Measurements from ENCODE around the gene PFDN6. TPM values are rescaled to one million over a fixed set of nuclear protein-coding genes. Genes with fewer than 3 reads are reported as not detected.
"Not testable (repeated sequence)": the region's sequence is repeated elsewhere in the genome, so short reads cannot be mapped to it uniquely, and the experiment has no call there.

The PFDN6 gene
- polyA plus RNA-seq, 4 donors: 83.9 to 183 (median 147) TPM

- no peaks in the 10 kb centered on the region for H3K9me3 ChIP-seq (ENCODE audit: control insufficient read depth in 2 of 2, insufficient read depth in 1 of 2, low read depth in 1 of 2, low read length in 1 of 2)
- DNase-seq (no peak), FAIRE-seq (no peak)
- peak overlapping the region; percentile 34 to 95 (median 94) for H3K27ac ChIP-seq (ENCODE audit: low read depth in 1 of 3, low read length in 2 of 3)
- peak overlapping the region; percentile 10 to 57 (median 50) for H3K4me3 ChIP-seq (ENCODE audit: low read depth in 1 of 3, low read length in 3 of 3)
- peaks cover 3 to 20% (median 3%) of the 10 kb centered on the region in 3 donors for H3K4me1 ChIP-seq (ENCODE audit: control insufficient read depth in 3 of 3, insufficient read depth in 2 of 3, low read depth in 1 of 3, low read length in 2 of 3)
- WGBS, 3 donors: 17 to 22% (median 21%) methylated on average over 15 of the region's 15 CpGs
- peaks cover 0 to 15% (median 0%) of the 10 kb centered on the region in 3 donors for H3K27me3 ChIP-seq (ENCODE audit: control insufficient read depth in 3 of 3, insufficient read depth in 3 of 3, low read length in 3 of 3)
- H3K36me3 ChIP-seq (ENCODE audit: control insufficient read depth in 3 of 3, insufficient read depth in 2 of 3, low read depth in 1 of 3, low read length in 3 of 3): peaks cover 0 to 14% (median 0%) of the 10 kb centered on the region in 3 donors
These were observed 39.4 kb upstream of the PFDN6 start for GRCh38 chr6:33249732-33250630.

- H3K4me3 ChIP-seq (ENCODE audit: low read depth in 1 of 3, low read length in 3 of 3): no peak overlapping the region
- 91 to 97% (median 96%) methylated on average over 13 of the region's 13 CpGs for WGBS, 3 donors
- no peaks in the 10 kb centered on the region for H3K9me3 ChIP-seq (ENCODE audit: control insufficient read depth in 2 of 2, insufficient read depth in 1 of 2, low read depth in 1 of 2, low read length in 1 of 2)
- H3K4me1 ChIP-seq (ENCODE audit: control insufficient read depth in 3 of 3, insufficient read depth in 2 of 3, low read depth in 1 of 3, low read length in 2 of 3): peaks cover 3 to 20% (median 3%) of the 10 kb centered on the region in 3 donors
- DNase-seq: no peak
- H3K27ac ChIP-seq (ENCODE audit: low read depth in 1 of 3, low read length in 2 of 3): peak overlapping the region in 1 of 3 donors; percentile 2
- peaks cover 0 to 21% (median 0%) of the 10 kb centered on the region in 3 donors for H3K36me3 ChIP-seq (ENCODE audit: control insufficient read depth in 3 of 3, insufficient read depth in 2 of 3, low read depth in 1 of 3, low read length in 3 of 3)
- peaks cover 0 to 15% (median 0%) of the 10 kb centered on the region in 3 donors for H3K27me3 ChIP-seq (ENCODE audit: control insufficient read depth in 3 of 3, insufficient read depth in 3 of 3, low read length in 3 of 3)
- FAIRE-seq: no peak
These were observed 38.7 kb upstream of the PFDN6 start for GRCh38 chr6:33250731-33251130.

DNA sequence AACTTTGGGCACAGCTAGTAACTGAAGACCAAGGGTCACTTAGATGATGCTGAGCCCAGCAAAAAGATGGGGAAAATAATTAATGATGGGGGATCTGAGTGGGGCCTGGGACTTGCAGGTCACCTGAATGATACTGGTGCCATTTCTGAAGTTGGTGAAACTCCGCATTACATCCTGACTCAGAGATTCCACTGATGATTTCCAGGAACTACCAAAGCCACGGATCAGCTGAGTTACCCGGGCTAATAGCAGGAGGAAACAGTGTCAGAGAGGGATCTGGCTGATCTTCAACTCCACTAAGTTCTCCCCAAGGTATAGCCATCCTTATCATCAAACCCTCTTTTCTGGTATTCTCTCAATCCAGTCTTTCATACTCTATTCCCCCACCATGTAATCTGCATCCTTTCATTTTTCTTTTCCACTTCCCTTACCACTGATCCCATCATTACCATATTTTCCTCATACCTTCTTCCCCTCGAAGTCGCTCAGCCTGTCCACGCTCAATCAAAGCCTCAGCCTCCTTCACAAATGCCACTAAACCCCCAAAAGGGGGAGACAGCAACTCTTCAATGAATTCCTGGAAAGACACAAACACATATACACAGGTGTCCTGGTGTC is 37.9 kb upstream of the PFDN6 start:
- no peak for FAIRE-seq
- Histone ChIP-seq H3K4me1 (ENCODE audit: control insufficient read depth in 3 of 3, insufficient read depth in 2 of 3, low read depth in 1 of 3, low read length in 2 of 3) (peaks cover 3 to 20% (median 3%) of the 10 kb centered on the region in 3 donors), H3K4me3 (ENCODE audit: low read depth in 1 of 3, low read length in 3 of 3) (no peak overlapping the region), H3K27me3 (ENCODE audit: control insufficient read depth in 3 of 3, insufficient read depth in 3 of 3, low read length in 3 of 3) (peaks cover 0 to 13% (median 0%) of the 10 kb centered on the region in 3 donors), H3K9me3 (ENCODE audit: control insufficient read depth in 2 of 2, insufficient read depth in 1 of 2, low read depth in 1 of 2, low read length in 1 of 2) (no peaks in the 10 kb centered on the region), H3K36me3 (ENCODE audit: control insufficient read depth in 3 of 3, insufficient read depth in 2 of 3, low read depth in 1 of 3, low read length in 3 of 3) (peaks cover 0 to 21% (median 0%) of the 10 kb centered on the region in 3 donors), H3K27ac (ENCODE audit: low read depth in 1 of 3, low read length in 2 of 3) (no peak overlapping the region)
- DNase-seq: no peak
- WGBS, 3 donors: 83 to 91% (median 84%) methylated on average over 6 of the region's 6 CpGs

DNA sequence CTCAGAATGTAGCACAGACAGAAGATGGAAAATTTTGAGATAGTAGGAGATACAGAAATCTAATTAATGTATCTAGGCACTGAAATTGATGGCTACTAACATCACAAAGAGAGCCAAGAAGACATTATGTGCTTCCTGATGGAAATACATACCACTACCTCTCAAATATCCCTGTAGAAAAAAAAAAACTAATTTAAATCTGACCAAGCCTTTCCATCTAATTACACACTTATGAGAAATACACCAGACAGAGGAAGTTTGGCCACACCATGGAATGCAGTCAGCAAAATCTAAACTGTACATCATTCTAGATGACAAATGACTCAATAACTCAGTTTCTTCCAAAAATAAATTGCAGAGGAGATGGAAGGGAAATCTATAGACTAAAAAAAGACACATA is 36.6 kb upstream of the PFDN6 start:
- H3K27me3 ChIP-seq (ENCODE audit: control insufficient read depth in 3 of 3, insufficient read depth in 3 of 3, low read length in 3 of 3): peaks cover 0 to 4% (median 0%) of the 10 kb centered on the region in 3 donors
- H3K9me3 ChIP-seq (ENCODE audit: control insufficient read depth in 2 of 2, insufficient read depth in 1 of 2, low read depth in 1 of 2, low read length in 1 of 2): no peaks in the 10 kb centered on the region
- FAIRE-seq (no peak), DNase-seq (no peak)
- H3K4me3 ChIP-seq (ENCODE audit: low read depth in 1 of 3, low read length in 3 of 3): no peak overlapping the region
- H3K36me3 ChIP-seq (ENCODE audit: control insufficient read depth in 3 of 3, insufficient read depth in 2 of 3, low read depth in 1 of 3, low read length in 3 of 3): peaks cover 0 to 30% (median 0%) of the 10 kb centered on the region in 3 donors
- H3K4me1 ChIP-seq (ENCODE audit: control insufficient read depth in 3 of 3, insufficient read depth in 2 of 3, low read depth in 1 of 3, low read length in 2 of 3): peaks cover 3 to 20% (median 3%) of the 10 kb centered on the region in 3 donors
- no peak overlapping the region for H3K27ac ChIP-seq (ENCODE audit: low read depth in 1 of 3, low read length in 2 of 3)

DNA sequence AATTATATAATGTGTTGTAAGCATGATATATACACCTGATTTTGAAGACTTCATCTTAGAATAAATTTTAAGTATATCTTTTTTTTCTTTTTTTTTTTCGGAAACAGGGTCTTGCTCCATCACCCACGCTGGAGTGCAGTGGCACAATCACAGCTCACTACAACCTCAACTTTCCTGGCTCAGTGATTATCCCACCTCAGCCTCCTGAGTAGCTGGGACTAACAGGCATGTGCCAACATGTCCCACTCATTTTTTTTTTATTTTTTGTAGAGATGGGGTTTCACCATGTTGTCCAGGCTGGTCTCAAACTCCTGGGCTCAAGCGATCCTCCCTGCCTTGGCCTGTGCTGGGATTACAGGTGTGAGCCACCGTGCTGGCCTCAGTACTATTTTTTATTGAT is 34.8 kb upstream of the PFDN6 start:
- Histone ChIP-seq H3K4me1 (ENCODE audit: control insufficient read depth in 3 of 3, insufficient read depth in 2 of 3, low read depth in 1 of 3, low read length in 2 of 3) (peaks cover 3 to 6% (median 3%) of the 10 kb centered on the region in 3 donors), H3K27ac (ENCODE audit: low read depth in 1 of 3, low read length in 2 of 3) (no peak overlapping the region), H3K4me3 (ENCODE audit: low read depth in 1 of 3, low read length in 3 of 3) (no peak overlapping the region), H3K9me3 (ENCODE audit: control insufficient read depth in 2 of 2, insufficient read depth in 1 of 2, low read depth in 1 of 2, low read length in 1 of 2) (peaks cover 0 to 5% of the 10 kb centered on the region in 2 donors), H3K36me3 (ENCODE audit: control insufficient read depth in 3 of 3, insufficient read depth in 2 of 3, low read depth in 1 of 3, low read length in 3 of 3) (peaks cover 0 to 41% (median 0%) of the 10 kb centered on the region in 3 donors), H3K27me3 (ENCODE audit: control insufficient read depth in 3 of 3, insufficient read depth in 3 of 3, low read length in 3 of 3) (no peaks in the 10 kb centered on the region)
- WGBS, 3 donors: 96 to 100% (median 96%) methylated on average over 4 of the region's 4 CpGs
- DNase-seq (no peak), FAIRE-seq (no peak)

DNA sequence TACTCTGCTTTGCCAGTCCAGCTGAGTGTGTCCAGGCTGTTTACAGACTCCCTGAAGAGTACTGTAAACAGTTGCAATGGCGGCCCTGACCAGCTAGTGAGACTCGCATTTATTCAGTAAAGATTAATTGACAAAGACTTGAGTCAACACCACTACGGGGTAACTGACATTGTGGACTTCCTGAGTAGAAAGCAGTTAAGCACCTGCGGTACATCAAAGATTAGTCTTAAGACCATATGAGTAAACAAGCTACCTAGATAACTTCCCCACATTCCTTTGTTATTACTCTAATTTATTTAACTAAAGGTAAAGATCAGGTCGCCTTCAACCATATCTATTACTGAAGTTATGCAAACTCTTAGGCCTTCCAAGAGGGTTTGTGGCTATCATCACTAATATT is 30.4 kb upstream of the PFDN6 start:
- no peak for FAIRE-seq
- Histone ChIP-seq H3K9me3 (ENCODE audit: control insufficient read depth in 2 of 2, insufficient read depth in 1 of 2, low read depth in 1 of 2, low read length in 1 of 2) (peaks cover 0 to 5% of the 10 kb centered on the region in 2 donors), H3K27me3 (ENCODE audit: control insufficient read depth in 3 of 3, insufficient read depth in 3 of 3, low read length in 3 of 3) (no peaks in the 10 kb centered on the region), H3K4me1 (ENCODE audit: control insufficient read depth in 3 of 3, insufficient read depth in 2 of 3, low read depth in 1 of 3, low read length in 2 of 3) (no peaks in the 10 kb centered on the region), H3K4me3 (ENCODE audit: low read depth in 1 of 3, low read length in 3 of 3) (no peak overlapping the region), H3K27ac (ENCODE audit: low read depth in 1 of 3, low read length in 2 of 3) (peak overlapping the region in 1 of 3 donors; percentile 24), H3K36me3 (ENCODE audit: control insufficient read depth in 3 of 3, insufficient read depth in 2 of 3, low read depth in 1 of 3, low read length in 3 of 3) (peaks cover 0 to 49% (median 2%) of the 10 kb centered on the region in 3 donors)
- WGBS, 3 donors: 63 to 71% (median 70%) methylated on average over 5 of the region's 5 CpGs
- no peak for DNase-seq

GRCh38 chr6:33262490-33262889 is 26.9 kb upstream of the PFDN6 start:
- H3K27ac ChIP-seq (ENCODE audit: low read depth in 1 of 3, low read length in 2 of 3); FAIRE-seq; H3K4me3 ChIP-seq (ENCODE audit: low read depth in 1 of 3, low read length in 3 of 3); H3K9me3 ChIP-seq (ENCODE audit: control insufficient read depth in 2 of 2, insufficient read depth in 1 of 2, low read depth in 1 of 2, low read length in 1 of 2); H3K4me1 ChIP-seq (ENCODE audit: control insufficient read depth in 3 of 3, insufficient read depth in 2 of 3, low read depth in 1 of 3, low read length in 2 of 3); H3K27me3 ChIP-seq (ENCODE audit: control insufficient read depth in 3 of 3, insufficient read depth in 3 of 3, low read length in 3 of 3); DNase-seq: not testable (repeated sequence)
- peaks cover 7 to 68% (median 20%) of the 10 kb centered on the region in 3 donors for H3K36me3 ChIP-seq (ENCODE audit: control insufficient read depth in 3 of 3, insufficient read depth in 2 of 3, low read depth in 1 of 3, low read length in 3 of 3)
- WGBS, 3 donors: 96 to 99% (median 99%) methylated on average over 3 of the region's 3 CpGs

- Histone ChIP-seq H3K36me3 (ENCODE audit: control insufficient read depth in 3 of 3, insufficient read depth in 2 of 3, low read depth in 1 of 3, low read length in 3 of 3) (peaks cover 13 to 68% (median 23%) of the 10 kb centered on the region in 3 donors), H3K27me3 (ENCODE audit: control insufficient read depth in 3 of 3, insufficient read depth in 3 of 3, low read length in 3 of 3) (no peaks in the 10 kb centered on the region), H3K4me1 (ENCODE audit: control insufficient read depth in 3 of 3, insufficient read depth in 2 of 3, low read depth in 1 of 3, low read length in 2 of 3) (no peaks in the 10 kb centered on the region), H3K9me3 (ENCODE audit: control insufficient read depth in 2 of 2, insufficient read depth in 1 of 2, low read depth in 1 of 2, low read length in 1 of 2) (no peaks in the 10 kb centered on the region), H3K4me3 (ENCODE audit: low read depth in 1 of 3, low read length in 3 of 3) (no peak overlapping the region), H3K27ac (ENCODE audit: low read depth in 1 of 3, low read length in 2 of 3) (no peak overlapping the region)
- FAIRE-seq (no peak), DNase-seq (no peak)
- WGBS, 3 donors: 89 to 94% (median 90%) methylated on average over 7 of the region's 7 CpGs
These were observed 25.4 kb upstream of the PFDN6 start for GRCh38 chr6:33264015-33264414.

All from small intestine (tissue), 7 donors.